Measurements from ENCODE around the gene CLDN22. TPM values are rescaled to one million over a fixed set of nuclear protein-coding genes. Genes with fewer than 3 reads are reported as not detected.

Gene CLDN22
- total and polyA plus RNA-seq, 2 donors (not counting 1 experiment from before 2014, with no cell fraction given): under 0.01 TPM; not detected in 1

- Histone ChIP-seq H4K20me1 (ENCODE audit: control insufficient read depth, extremely low read depth, insufficient read depth, low read length) (no peaks in the 10 kb centered on the region), H3K4me2 (ENCODE audit: extremely low read depth, insufficient read depth, low read length) (no peak overlapping the region), H2AFZ (ENCODE audit: low read length) (no peak overlapping the region), H3K79me2 (ENCODE audit: control insufficient read depth, insufficient read depth, low read length) (no peaks in the 10 kb centered on the region), H3K27me3 (ENCODE audit: control insufficient read depth, insufficient read depth, low read length) (no peaks in the 10 kb centered on the region), H3K9me3 (ENCODE audit: control insufficient read depth, insufficient read depth, low read depth, low read length) (no peaks in the 10 kb centered on the region), H3K36me3 (ENCODE audit: control insufficient read depth, insufficient read depth, low read length) (peaks cover 3% of the 10 kb centered on the region), H3K4me3 (replicated peaks in 1 of 4; ENCODE audit: control extremely low read depth in 1 of 4, insufficient read depth in 1 of 4, low read depth in 3 of 4, low read length in 4 of 4) (no peak overlapping the region), H3K9ac (ENCODE audit: insufficient read depth, low read length) (no peak overlapping the region), H3K4me1 (ENCODE audit: control insufficient read depth, extremely low read depth, insufficient read depth, low read length) (no peaks in the 10 kb centered on the region), H3K27ac (ENCODE audit: insufficient read depth, low read length) (no peak overlapping the region)
- DNase-seq (ENCODE audit: low read depth in 2 of 2): no peak
- no peak for TF ChIP-seq EZH2 (IDR thresholded peaks at IDR 0.05; ENCODE audit: low read length, missing control alignments)
- TF ChIP-seq CTCF (conservative IDR thresholded peaks at IDR 0.05 in 1 of 2, IDR thresholded peaks at IDR 0.05 in 1 of 2; ENCODE audit: low read depth in 1 of 2, low read length in 2 of 2): no peak
Measured at GRCh38 chr4:183295711-183296110, 24.4 kb downstream of the CLDN22 start.

- Histone ChIP-seq H3K4me3 (replicated peaks in 1 of 4; ENCODE audit: control extremely low read depth in 1 of 4, insufficient read depth in 1 of 4, low read depth in 3 of 4, low read length in 4 of 4) (no peak overlapping the region), H3K27ac (ENCODE audit: insufficient read depth, low read length) (no peak overlapping the region), H3K79me2 (ENCODE audit: control insufficient read depth, insufficient read depth, low read length) (no peaks in the 10 kb centered on the region), H3K27me3 (ENCODE audit: control insufficient read depth, insufficient read depth, low read length) (no peaks in the 10 kb centered on the region), H3K9me3 (ENCODE audit: control insufficient read depth, insufficient read depth, low read depth, low read length) (no peaks in the 10 kb centered on the region), H3K9ac (ENCODE audit: insufficient read depth, low read length) (no peak overlapping the region), H2AFZ (ENCODE audit: low read length) (no peak overlapping the region), H3K4me2 (ENCODE audit: extremely low read depth, insufficient read depth, low read length) (no peak overlapping the region), H4K20me1 (ENCODE audit: control insufficient read depth, extremely low read depth, insufficient read depth, low read length) (no peaks in the 10 kb centered on the region), H3K4me1 (ENCODE audit: control insufficient read depth, extremely low read depth, insufficient read depth, low read length) (no peaks in the 10 kb centered on the region), H3K36me3 (ENCODE audit: control insufficient read depth, insufficient read depth, low read length) (peaks cover 18% of the 10 kb centered on the region)
- TF ChIP-seq CTCF (conservative IDR thresholded peaks at IDR 0.05 in 1 of 2, IDR thresholded peaks at IDR 0.05 in 1 of 2; ENCODE audit: low read depth in 1 of 2, low read length in 2 of 2) (no peak), EZH2 (IDR thresholded peaks at IDR 0.05; ENCODE audit: low read length, missing control alignments) (no peak)
- no peak for DNase-seq (ENCODE audit: low read depth in 2 of 2)
Measured at GRCh38 chr4:183291070-183291469, 29.0 kb downstream of the CLDN22 start.

DNA sequence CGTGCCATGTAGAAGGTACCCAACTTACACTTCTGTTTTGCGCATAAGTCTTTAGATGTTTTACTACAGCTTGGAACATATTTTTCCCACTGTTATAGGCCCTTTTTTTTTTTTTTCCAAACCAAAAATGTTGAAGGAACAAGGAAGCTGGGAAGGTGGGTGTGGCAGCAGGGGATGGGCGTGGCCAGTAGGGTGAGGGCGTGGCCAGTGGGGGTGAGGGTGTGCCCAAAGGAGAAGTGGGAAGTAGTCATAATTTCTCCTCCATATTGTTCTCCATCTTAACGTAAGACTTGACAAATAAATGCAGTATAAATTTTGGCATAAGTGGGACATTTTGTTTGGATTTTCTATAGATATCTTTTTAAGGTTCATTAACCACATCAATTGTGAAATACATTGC, 30.4 kb downstream of the CLDN22 start:
- Histone ChIP-seq H3K9me3 (ENCODE audit: control insufficient read depth, insufficient read depth, low read depth, low read length) (no peaks in the 10 kb centered on the region), H4K20me1 (ENCODE audit: control insufficient read depth, extremely low read depth, insufficient read depth, low read length) (no peaks in the 10 kb centered on the region), H3K79me2 (ENCODE audit: control insufficient read depth, insufficient read depth, low read length) (no peaks in the 10 kb centered on the region), H3K27ac (ENCODE audit: insufficient read depth, low read length) (no peak overlapping the region), H3K4me2 (ENCODE audit: extremely low read depth, insufficient read depth, low read length) (no peak overlapping the region), H3K4me1 (ENCODE audit: control insufficient read depth, extremely low read depth, insufficient read depth, low read length) (peaks cover 7% of the 10 kb centered on the region), H3K36me3 (ENCODE audit: control insufficient read depth, insufficient read depth, low read length) (peaks cover 20% of the 10 kb centered on the region), H3K4me3 (replicated peaks in 1 of 4; ENCODE audit: control extremely low read depth in 1 of 4, insufficient read depth in 1 of 4, low read depth in 3 of 4, low read length in 4 of 4) (no peak overlapping the region), H3K27me3 (ENCODE audit: control insufficient read depth, insufficient read depth, low read length) (no peaks in the 10 kb centered on the region), H3K9ac (ENCODE audit: insufficient read depth, low read length) (no peak overlapping the region), H2AFZ (ENCODE audit: low read length) (no peak overlapping the region)
- TF ChIP-seq CTCF (conservative IDR thresholded peaks at IDR 0.05 in 1 of 2, IDR thresholded peaks at IDR 0.05 in 1 of 2; ENCODE audit: low read depth in 1 of 2, low read length in 2 of 2) (no peak), EZH2 (IDR thresholded peaks at IDR 0.05; ENCODE audit: low read length, missing control alignments) (no peak)
- no peak for DNase-seq (ENCODE audit: low read depth in 2 of 2)

All from fibroblast of lung (primary cell).